ENCODE results near the gene SGF29. TPM values are rescaled to one million over a fixed set of nuclear protein-coding genes. Genes with fewer than 3 reads are reported as not detected.
A peak's percentile ranks its signal among the peaks of the same experiment; 100 is the strongest.
"Not testable (repeated sequence)": the region's sequence is repeated elsewhere in the genome, so short reads cannot be mapped to it uniquely, and the experiment has no call there.

Gene SGF29
- total RNA-seq, 1 donor from 2014 or later: 37.6 TPM

- Mint-ChIP-seq H3K27me3 (no peaks in the 10 kb centered on the region), H3K36me3 (ENCODE audit: insufficient read depth) (peaks cover 14% of the 10 kb centered on the region)
- no peak for DNase-seq (ENCODE audit: low spot score, unreplicated experiment)
Observed at GRCh38 chr16:28592979-28593553, 39.3 kb downstream of the SGF29 start.

GRCh38 chr16:28595451-28595850 is 41.7 kb downstream of the SGF29 start:
- Mint-ChIP-seq H3K4me1 (ENCODE audit: low read depth) (peaks cover 20% of the 10 kb centered on the region), H3K4me3 (ENCODE audit: low read depth) (peak overlapping the region; percentile 11), H3K36me3 (ENCODE audit: insufficient read depth) (peaks cover 11% of the 10 kb centered on the region)
- not testable (repeated sequence) for H3K27me3 Mint-ChIP-seq; H3K27ac Mint-ChIP-seq; DNase-seq (ENCODE audit: low spot score, unreplicated experiment); H3K9me3 Mint-ChIP-seq (ENCODE audit: low read depth)

More at GRCh38 chr16:28592979-28593553, 39.3 kb downstream of the SGF29 start:
- H3K4me3 Mint-ChIP-seq (ENCODE audit: low read depth): no peak overlapping the region
- no peaks in the 10 kb centered on the region for H3K9me3 Mint-ChIP-seq (ENCODE audit: low read depth)
- no peak overlapping the region for H3K27ac Mint-ChIP-seq
- H3K4me1 Mint-ChIP-seq (ENCODE audit: low read depth): peaks cover 20% of the 10 kb centered on the region
- no peak for TF ChIP-seq CTCF (IDR thresholded peaks at IDR 0.05; ENCODE audit: unreplicated experiment)

- Mint-ChIP-seq H3K4me1 (ENCODE audit: low read depth) (peaks cover 20% of the 10 kb centered on the region), H3K27ac (peak overlapping the region; percentile 95), H3K9me3 (ENCODE audit: low read depth) (no peaks in the 10 kb centered on the region), H3K36me3 (ENCODE audit: insufficient read depth) (peaks cover 9% of the 10 kb centered on the region), H3K4me3 (ENCODE audit: low read depth) (peak overlapping the region; percentile 52), H3K27me3 (no peaks in the 10 kb centered on the region)
- no peak for DNase-seq (ENCODE audit: low spot score, unreplicated experiment)
- no peak for TF ChIP-seq CTCF (IDR thresholded peaks at IDR 0.05; ENCODE audit: unreplicated experiment)
Observed at GRCh38 chr16:28596115-28596630, 42.5 kb downstream of the SGF29 start.

- Mint-ChIP-seq H3K4me3 (ENCODE audit: low read depth) (peak within 1 kb of the TSS; percentile 52), H3K9me3 (ENCODE audit: low read depth) (no peaks in the 10 kb centered on the region), H3K36me3 (ENCODE audit: insufficient read depth) (peaks cover 7% of the 10 kb centered on the region), H3K27me3 (no peaks in the 10 kb centered on the region), H3K27ac (peak within 1 kb of the TSS; percentile 95), H3K4me1 (ENCODE audit: low read depth) (peaks cover 20% of the 10 kb centered on the region)
- no peak for DNase-seq (ENCODE audit: low spot score, unreplicated experiment)
- no peak for TF ChIP-seq CTCF (IDR thresholded peaks at IDR 0.05; ENCODE audit: unreplicated experiment)
Observed at GRCh38 chr16:28596840-28597691, 43.3 kb downstream of the SGF29 start, which contains the start of gene SULT1A2. SULT1A2 (minus strand) TSS chr16:28597050; CDS start chr16:28595930, 1,120 bp downstream.

- H3K4me1 Mint-ChIP-seq (ENCODE audit: low read depth): peaks cover 20% of the 10 kb centered on the region
- no peak for DNase-seq (ENCODE audit: low spot score, unreplicated experiment)
- H3K27ac Mint-ChIP-seq: peak overlapping the region; percentile 95
- no peaks in the 10 kb centered on the region for H3K27me3 Mint-ChIP-seq
- H3K9me3 Mint-ChIP-seq (ENCODE audit: low read depth): no peaks in the 10 kb centered on the region
- peak; percentile 27 for TF ChIP-seq CTCF (IDR thresholded peaks at IDR 0.05; ENCODE audit: unreplicated experiment)
- H3K4me3 Mint-ChIP-seq (ENCODE audit: low read depth): no peak overlapping the region
- H3K36me3 Mint-ChIP-seq (ENCODE audit: insufficient read depth): peaks cover 5% of the 10 kb centered on the region
Observed at GRCh38 chr16:28597692-28598261, 44.1 kb downstream of the SGF29 start.

GRCh38 chr16:28599377-28600285 is 45.9 kb downstream of the SGF29 start:
- not testable (repeated sequence) for H3K36me3 Mint-ChIP-seq (ENCODE audit: insufficient read depth); H3K9me3 Mint-ChIP-seq (ENCODE audit: low read depth)
- H3K4me1 Mint-ChIP-seq (ENCODE audit: low read depth): peaks cover 20% of the 10 kb centered on the region

GRCh38 chr16:28600965-28601364 is 47.2 kb downstream of the SGF29 start:
- not testable (repeated sequence) for DNase-seq (ENCODE audit: low spot score, unreplicated experiment); H3K27ac Mint-ChIP-seq; H3K36me3 Mint-ChIP-seq (ENCODE audit: insufficient read depth); H3K4me3 Mint-ChIP-seq (ENCODE audit: low read depth); H3K9me3 Mint-ChIP-seq (ENCODE audit: low read depth); H3K27me3 Mint-ChIP-seq
- peaks cover 18% of the 10 kb centered on the region for H3K4me1 Mint-ChIP-seq (ENCODE audit: low read depth)

More at GRCh38 chr16:28599377-28600285, 45.9 kb downstream of the SGF29 start:
- H3K4me3 Mint-ChIP-seq (ENCODE audit: low read depth); H3K27ac Mint-ChIP-seq; H3K27me3 Mint-ChIP-seq; DNase-seq (ENCODE audit: low spot score, unreplicated experiment): not testable (repeated sequence)

- H3K36me3 Mint-ChIP-seq (ENCODE audit: insufficient read depth); H3K4me3 Mint-ChIP-seq (ENCODE audit: low read depth); H3K27me3 Mint-ChIP-seq; DNase-seq (ENCODE audit: low spot score, unreplicated experiment); H3K9me3 Mint-ChIP-seq (ENCODE audit: low read depth); H3K27ac Mint-ChIP-seq: not testable (repeated sequence)
- H3K4me1 Mint-ChIP-seq (ENCODE audit: low read depth): peaks cover 15% of the 10 kb centered on the region
Observed at GRCh38 chr16:28601589-28601988, 47.9 kb downstream of the SGF29 start.

Measured in progenitor cell of endocrine pancreas (in vitro differentiated cells).